ENCODE results near the gene C5orf15. TPM values are rescaled to one million over a fixed set of nuclear protein-coding genes. Genes with fewer than 3 reads are reported as not detected.
A peak's percentile ranks its signal among the peaks of the same experiment; 100 is the strongest.

The C5orf15 gene
- polyA plus RNA-seq, 1 of the 3 experiments (the other 2 are of a cell fraction), result 81.0 TPM

- Histone ChIP-seq H3K9me3 (no peaks in the 10 kb centered on the region), H3K36me3 (replicated peaks in 1 of 2; ENCODE audit: control insufficient read depth in 1 of 2, insufficient read depth in 2 of 2, low read length in 1 of 2) (no peaks in the 10 kb centered on the region), H3K4me1 (ENCODE audit: control insufficient read depth in 1 of 2, insufficient read depth in 2 of 2, low read depth in 1 of 2, low read length in 1 of 2) (peaks cover 0 to 47% of the 10 kb centered on the region in 2 experiments; a peak in 2 of 4 replicates), H2AFZ (ENCODE audit: low read depth) (no peak overlapping the region), H3K4me3 (ENCODE audit: low read depth in 2 of 2, low read length in 1 of 2) (no peak overlapping the region), H3K27ac (ENCODE audit: low read depth in 2 of 2, low read length in 1 of 2) (peak overlapping the region in 1 of 2 experiments; percentile 83; a peak in 2 of 4 replicates), H3F3A (replicated peaks; ENCODE audit: insufficient read depth) (no peaks in the 10 kb centered on the region), H4K20me1 (ENCODE audit: insufficient read depth) (no peaks in the 10 kb centered on the region), H3K4me2 (no peak overlapping the region), H3K9ac (no peak overlapping the region), H3K79me2 (ENCODE audit: insufficient read depth) (no peaks in the 10 kb centered on the region), H3K9me2 (no peaks in the 10 kb centered on the region), H3K27me3 (ENCODE audit: insufficient read depth) (no peaks in the 10 kb centered on the region; the same call in 1 of the 2 replicates)
- POLR2A ChIA-PET, result interaction anchor here (0.6 to 0.9 kb wide), 3 partner anchors 9 to 215 kb away, joined by 3 read pairs; no protein-coding TSS in a partner anchor
- CTCF ChIA-PET, result interaction anchor here (0.7 to 1.3 kb wide), 2 partner anchors 55 to 501 kb away, joined by 3 to 8 read pairs; no protein-coding TSS in a partner anchor
- TF ChIP-seq NRF1 (IDR thresholded peaks at IDR 0.05; ENCODE audit: low read depth, low read length), result no peak
- TF ChIP-seq FOSL2 (IDR thresholded peaks at IDR 0.05; ENCODE audit: borderline replicate concordance, low read depth), result no peak
- peak; percentile 3; the same call in 1 of the 2 replicates for TF ChIP-seq RCOR1 (IDR thresholded peaks at IDR 0.05; ENCODE audit: low read length)
- WGBS (ENCODE audit: low lambda C conversion rate), result 63% methylated on average over 5 of the region's 5 CpGs
- DNase-seq, result peak; percentile 65
Observed at GRCh38 chr5:133924221-133924920, 44.1 kb downstream of the C5orf15 start.

GRCh38 chr5:133921979-133922378 is 46.4 kb downstream of the C5orf15 start:
- H3K79me2 ChIP-seq (ENCODE audit: insufficient read depth), result no peaks in the 10 kb centered on the region
- no peak overlapping the region for H3K4me3 ChIP-seq (ENCODE audit: low read depth in 2 of 2, low read length in 1 of 2)
- TF ChIP-seq POLR2AphosphoS5 (IDR thresholded peaks at IDR 0.05; ENCODE audit: low read depth, low read length) (no peak), FOXJ3 (CRISPR knock-in tag; IDR thresholded peaks at IDR 0.05) (0 out of 2 replicates have a peak, but pooled peaks have one; percentile 27)
- H3K9ac ChIP-seq, result no peak overlapping the region
- CTCF ChIA-PET, result interaction anchor here (0.7 to 1.3 kb wide), 5 partner anchors 21 to 201 kb away, joined by 3 read pairs; no protein-coding TSS in a partner anchor
- peaks cover 0 to 53% of the 10 kb centered on the region in 2 experiments; a peak in 2 of 4 replicates for H3K4me1 ChIP-seq (ENCODE audit: control insufficient read depth in 1 of 2, insufficient read depth in 2 of 2, low read depth in 1 of 2, low read length in 1 of 2)
- no peaks in the 10 kb centered on the region for H3K9me2 ChIP-seq
- H3K36me3 ChIP-seq (replicated peaks in 1 of 2; ENCODE audit: control insufficient read depth in 1 of 2, insufficient read depth in 2 of 2, low read length in 1 of 2), result no peaks in the 10 kb centered on the region
- H3F3A ChIP-seq (replicated peaks; ENCODE audit: insufficient read depth), result no peaks in the 10 kb centered on the region
- no peaks in the 10 kb centered on the region for H3K9me3 ChIP-seq
- no peak overlapping the region for H3K4me2 ChIP-seq
- DNase-seq, result peak; percentile 56
- no peaks in the 10 kb centered on the region for H4K20me1 ChIP-seq (ENCODE audit: insufficient read depth)
- POLR2A ChIA-PET, result interaction anchor here (0.7 kb wide), 1 partner anchor 60 kb away, joined by 3 read pairs; no protein-coding TSS in a partner anchor
- no peak overlapping the region; a peak in 1 of 4 replicates for H3K27ac ChIP-seq (ENCODE audit: low read depth in 2 of 2, low read length in 1 of 2)
- H3K27me3 ChIP-seq (ENCODE audit: insufficient read depth), result no peaks in the 10 kb centered on the region; the same call in 1 of the 2 replicates
- H2AFZ ChIP-seq (ENCODE audit: low read depth), result no peak overlapping the region
- WGBS (ENCODE audit: low lambda C conversion rate), result 43% methylated on average over 5 of the region's 5 CpGs

DNA sequence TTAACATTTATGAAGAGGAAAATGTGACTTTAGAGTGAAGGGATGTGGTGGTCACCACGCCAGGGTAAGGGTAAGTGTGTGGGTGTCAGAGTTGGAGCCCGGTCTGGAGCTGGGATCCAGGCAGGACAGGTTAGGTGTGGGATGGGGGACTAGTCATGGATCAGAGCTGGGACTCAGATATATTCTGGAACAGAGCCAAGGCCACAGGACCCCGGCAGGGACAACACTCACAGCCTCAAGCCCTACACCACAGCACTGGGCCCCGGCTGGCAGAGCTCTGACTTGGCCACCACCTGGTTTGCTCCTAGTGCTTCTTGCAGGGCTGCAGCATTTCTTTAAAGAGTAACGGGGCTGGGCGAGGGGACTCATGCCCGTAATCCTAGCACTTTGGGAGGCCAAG is 47.4 kb downstream of the C5orf15 start:
- no peaks in the 10 kb centered on the region for H3K9me3 ChIP-seq
- peaks cover 0 to 44% of the 10 kb centered on the region in 2 experiments; a peak in 2 of 4 replicates for H3K4me1 ChIP-seq (ENCODE audit: control insufficient read depth in 1 of 2, insufficient read depth in 2 of 2, low read depth in 1 of 2, low read length in 1 of 2)
- H3K9ac ChIP-seq, result no peak overlapping the region
- ChIA-PET POLR2A (no interaction called here), CTCF (interaction anchor here (0.7 to 1.2 kb wide), 3 partner anchors 12 to 200 kb away, joined by 3 read pairs; no protein-coding TSS in a partner anchor)
- H3K4me3 ChIP-seq (ENCODE audit: low read depth in 2 of 2, low read length in 1 of 2), result no peak overlapping the region
- 67% methylated on average over 7 of the region's 7 CpGs for WGBS (ENCODE audit: low lambda C conversion rate)
- H3K27ac ChIP-seq (ENCODE audit: low read depth in 2 of 2, low read length in 1 of 2), result no peak overlapping the region
- no peaks in the 10 kb centered on the region for H3K9me2 ChIP-seq
- H3K27me3 ChIP-seq (ENCODE audit: insufficient read depth), result no peaks in the 10 kb centered on the region; the same call in 1 of the 2 replicates
- no peaks in the 10 kb centered on the region for H4K20me1 ChIP-seq (ENCODE audit: insufficient read depth)
- H3F3A ChIP-seq (replicated peaks; ENCODE audit: insufficient read depth), result no peaks in the 10 kb centered on the region
- DNase-seq, result no peak
- no peaks in the 10 kb centered on the region for H3K79me2 ChIP-seq (ENCODE audit: insufficient read depth)
- no peak overlapping the region for H3K4me2 ChIP-seq
- no peak overlapping the region for H2AFZ ChIP-seq (ENCODE audit: low read depth)
- H3K36me3 ChIP-seq (replicated peaks in 1 of 2; ENCODE audit: control insufficient read depth in 1 of 2, insufficient read depth in 2 of 2, low read length in 1 of 2), result no peaks in the 10 kb centered on the region
- TF ChIP-seq SMC3 (IDR thresholded peaks at IDR 0.05; ENCODE audit: low read depth, low read length) (no peak), POLR2AphosphoS5 (IDR thresholded peaks at IDR 0.05; ENCODE audit: low read depth, low read length) (no peak), FOXJ3 (CRISPR knock-in tag; IDR thresholded peaks at IDR 0.05) (no peak), NRF1 (IDR thresholded peaks at IDR 0.05; ENCODE audit: low read depth, low read length) (no peak), EZH2phosphoT487 (IDR thresholded peaks at IDR 0.05; ENCODE audit: borderline replicate concordance, low read depth) (no peak), SIN3A (IDR thresholded peaks at IDR 0.05; ENCODE audit: borderline replicate concordance, low read depth, low read length) (no peak), GABPA (IDR thresholded peaks at IDR 0.05; ENCODE audit: low read depth) (no peak), TEAD4 (IDR thresholded peaks at IDR 0.05; ENCODE audit: borderline replicate concordance, insufficient read depth) (no peak), RAD21 (IDR thresholded peaks at IDR 0.05; ENCODE audit: low read length) (no peak), JUND (IDR thresholded peaks at IDR 0.05) (no peak), EP300 (IDR thresholded peaks at IDR 0.05; ENCODE audit: borderline replicate concordance in 1 of 2, low read depth in 1 of 2, low read length in 1 of 2) (no peak), IRF3 (IDR thresholded peaks at IDR 0.05; ENCODE audit: low read depth, low read length) (no peak), ELF1 (IDR thresholded peaks at IDR 0.05) (no peak)
- TF ChIP-seq, protein P1, sequence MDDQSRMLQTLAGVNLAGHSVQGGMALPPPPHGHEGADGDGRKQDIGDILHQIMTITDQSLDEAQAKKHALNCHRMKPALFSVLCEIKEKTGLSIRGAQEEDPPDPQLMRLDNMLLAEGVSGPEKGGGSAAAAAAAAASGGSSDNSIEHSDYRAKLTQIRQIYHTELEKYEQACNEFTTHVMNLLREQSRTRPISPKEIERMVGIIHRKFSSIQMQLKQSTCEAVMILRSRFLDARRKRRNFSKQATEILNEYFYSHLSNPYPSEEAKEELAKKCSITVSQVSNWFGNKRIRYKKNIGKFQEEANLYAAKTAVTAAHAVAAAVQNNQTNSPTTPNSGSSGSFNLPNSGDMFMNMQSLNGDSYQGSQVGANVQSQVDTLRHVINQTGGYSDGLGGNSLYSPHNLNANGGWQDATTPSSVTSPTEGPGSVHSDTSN (IDR thresholded peaks at IDR 0.05), result no peak
- TF ChIP-seq, protein P2, sequence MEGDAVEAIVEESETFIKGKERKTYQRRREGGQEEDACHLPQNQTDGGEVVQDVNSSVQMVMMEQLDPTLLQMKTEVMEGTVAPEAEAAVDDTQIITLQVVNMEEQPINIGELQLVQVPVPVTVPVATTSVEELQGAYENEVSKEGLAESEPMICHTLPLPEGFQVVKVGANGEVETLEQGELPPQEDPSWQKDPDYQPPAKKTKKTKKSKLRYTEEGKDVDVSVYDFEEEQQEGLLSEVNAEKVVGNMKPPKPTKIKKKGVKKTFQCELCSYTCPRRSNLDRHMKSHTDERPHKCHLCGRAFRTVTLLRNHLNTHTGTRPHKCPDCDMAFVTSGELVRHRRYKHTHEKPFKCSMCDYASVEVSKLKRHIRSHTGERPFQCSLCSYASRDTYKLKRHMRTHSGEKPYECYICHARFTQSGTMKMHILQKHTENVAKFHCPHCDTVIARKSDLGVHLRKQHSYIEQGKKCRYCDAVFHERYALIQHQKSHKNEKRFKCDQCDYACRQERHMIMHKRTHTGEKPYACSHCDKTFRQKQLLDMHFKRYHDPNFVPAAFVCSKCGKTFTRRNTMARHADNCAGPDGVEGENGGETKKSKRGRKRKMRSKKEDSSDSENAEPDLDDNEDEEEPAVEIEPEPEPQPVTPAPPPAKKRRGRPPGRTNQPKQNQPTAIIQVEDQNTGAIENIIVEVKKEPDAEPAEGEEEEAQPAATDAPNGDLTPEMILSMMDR (IDR thresholded peaks at IDR 0.05), result no peak

Data from SK-N-SH (cell line).